K562 (cell line): ENCODE measurements around the gene MAPRE2.

Experiments
- CBFA2T2 ChIP-seq: fragments of 450-650 bp; conservative IDR thresholded peaks from 2 replicates; pipeline ENCODE4 v1.6.1; 2017; ENCODE audit warnings: mild to moderate bottlenecking
- ELF1 ChIP-seq: fragments of 200-800 bp; sonication (Bioruptor generic); IDR thresholded peaks from 2 replicates; pipeline ENCODE4 v1.6.1; 2016; ENCODE audit warnings: missing genetic modification characterization, missing compliant biosample characterization
- FOXJ3 ChIP-seq: sonication (generic); formaldehyde crosslinking; IDR thresholded peaks from 2 replicates; pipeline ENCODE4 v1.4.0; 2020; ENCODE audit warnings: mild to moderate bottlenecking, missing genetic modification reagents
- MCM5 ChIP-seq: fragments of 450-650 bp; IDR thresholded peaks from 2 replicates; pipeline ENCODE4 v1.6.1; 2016; ENCODE audit warnings: low read depth
- POLR2A ChIP-seq: fragments of 450-650 bp; conservative IDR thresholded peaks from 2 replicates; pipeline ENCODE4 v1.6.1; 2016
- RCOR1 ChIP-seq, 2 experiments: IDR thresholded peaks; 2 replicates each; pipeline ENCODE4 v1.6.1; 2012; ENCODE audit warnings: low read depth in 2 of 2, low read length in 2 of 2, borderline replicate concordance in 1 of 2, improper control_type of control experiment in 1 of 2
- XRCC4 ChIP-seq: IDR thresholded peaks from one replicate; pipeline ENCODE4 v1.6.1; 2011; ENCODE audit not compliant: insufficient read depth, insufficient read length; ENCODE audit errors: extremely low read depth
- ZKSCAN8 ChIP-seq: fragments of 200-800 bp; sonication (Bioruptor generic); IDR thresholded peaks from 2 replicates; pipeline ENCODE4 v1.6.1; 2016; ENCODE audit warnings: missing genetic modification characterization, missing compliant biosample characterization
- TF ChIP-seq, protein P1 (sequence below), 3 experiments: IDR thresholded peaks in 2 of 3; conservative IDR thresholded peaks in 1 of 3; 2 replicates each; pipeline ENCODE4 v1.5.1; 2011 to 2012; ENCODE audit warnings: low read length in 3 of 3, mild to moderate bottlenecking in 3 of 3, control low read depth in 2 of 3, improper control_type of control experiment in 1 of 3, inconsistent platforms in 1 of 3, low read depth in 1 of 3, mixed read lengths in 1 of 3, moderate library complexity in 1 of 3; ENCODE audit not compliant: insufficient read depth in 2 of 3

DNA sequence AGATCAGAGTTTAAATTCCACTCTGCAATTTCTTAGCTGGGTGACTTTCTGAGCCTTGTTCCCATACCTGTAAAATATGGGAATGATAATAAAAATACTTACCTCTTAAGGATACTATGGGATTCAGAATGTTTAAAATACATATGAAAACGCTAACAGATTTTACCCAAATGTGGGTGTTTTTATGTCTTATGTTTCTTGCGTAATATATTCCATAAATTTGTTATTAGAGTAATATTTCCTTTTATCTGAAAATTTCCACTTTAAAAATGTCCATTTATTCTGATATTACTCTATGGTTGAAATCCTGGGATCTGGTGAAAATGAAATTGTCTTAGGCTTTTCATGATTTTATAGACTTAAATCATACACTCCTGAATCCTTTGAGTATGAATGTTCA lies 45.5 kb downstream of the MAPRE2 start:
- TF ChIP-seq ELF1 (tag) (no peak), MCM5 (no peak), XRCC4 (no peak), RCOR1 (IDR thresholded peaks at IDR 0.05; ENCODE audit: borderline replicate concordance in 1 of 2, low read depth in 2 of 2, low read length in 2 of 2) (no peak), ZKSCAN8 (CRISPR knock-in tag) (no peak), POLR2A (no peak), CBFA2T2 (no peak), FOXJ3 (CRISPR knock-in tag) (no peak)
- TF ChIP-seq, protein P1, sequence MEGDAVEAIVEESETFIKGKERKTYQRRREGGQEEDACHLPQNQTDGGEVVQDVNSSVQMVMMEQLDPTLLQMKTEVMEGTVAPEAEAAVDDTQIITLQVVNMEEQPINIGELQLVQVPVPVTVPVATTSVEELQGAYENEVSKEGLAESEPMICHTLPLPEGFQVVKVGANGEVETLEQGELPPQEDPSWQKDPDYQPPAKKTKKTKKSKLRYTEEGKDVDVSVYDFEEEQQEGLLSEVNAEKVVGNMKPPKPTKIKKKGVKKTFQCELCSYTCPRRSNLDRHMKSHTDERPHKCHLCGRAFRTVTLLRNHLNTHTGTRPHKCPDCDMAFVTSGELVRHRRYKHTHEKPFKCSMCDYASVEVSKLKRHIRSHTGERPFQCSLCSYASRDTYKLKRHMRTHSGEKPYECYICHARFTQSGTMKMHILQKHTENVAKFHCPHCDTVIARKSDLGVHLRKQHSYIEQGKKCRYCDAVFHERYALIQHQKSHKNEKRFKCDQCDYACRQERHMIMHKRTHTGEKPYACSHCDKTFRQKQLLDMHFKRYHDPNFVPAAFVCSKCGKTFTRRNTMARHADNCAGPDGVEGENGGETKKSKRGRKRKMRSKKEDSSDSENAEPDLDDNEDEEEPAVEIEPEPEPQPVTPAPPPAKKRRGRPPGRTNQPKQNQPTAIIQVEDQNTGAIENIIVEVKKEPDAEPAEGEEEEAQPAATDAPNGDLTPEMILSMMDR (IDR thresholded peaks at IDR 0.05 in 2 of 3, conservative IDR thresholded peaks at IDR 0.05 in 1 of 3; ENCODE audit: insufficient read depth in 2 of 3, low read depth in 1 of 3, low read length in 3 of 3) = no peak
